KMS-11 (cell line): ENCODE results near the gene TMC8.

Source experiments
- H2AFZ ChIP-seq: fragments of 200-600 bp; sonication (generic); 2 replicates; pipeline ENCODE4 v1.6.1; 2016; ENCODE audit warnings: antibody characterized with exemption, mixed run types, low read depth
- H3K27ac ChIP-seq: fragments of 200-600 bp; sonication (generic); 2 replicates; pipeline ENCODE4 v1.6.1; 2016; ENCODE audit warnings: mild to moderate bottlenecking, mixed run types
- H3K27me3 ChIP-seq: fragments of 200-600 bp; sonication (generic); 2 replicates; pipeline ENCODE4 v1.6.1; 2017; ENCODE audit warnings: mild to moderate bottlenecking, low read depth, mixed run types, moderate library complexity; ENCODE audit not compliant: insufficient read depth
- H3K36me3 ChIP-seq: fragments of 200-600 bp; sonication (generic); 2 replicates; pipeline ENCODE4 v1.6.1; 2017; ENCODE audit warnings: mild to moderate bottlenecking, mixed run types; ENCODE audit not compliant: insufficient read depth
- H3K4me1 ChIP-seq: fragments of 200-600 bp; sonication (generic); 2 replicates; pipeline ENCODE4 v1.6.1; 2016; ENCODE audit warnings: mild to moderate bottlenecking, low read depth, mixed run types; ENCODE audit not compliant: poor library complexity, severe bottlenecking
- H3K4me2 ChIP-seq: fragments of 200-600 bp; sonication (generic); 2 replicates; pipeline ENCODE4 v1.7.0; 2016; ENCODE audit warnings: mild to moderate bottlenecking, mixed run types
- H3K4me3 ChIP-seq: fragments of 200-600 bp; sonication (generic); IDR thresholded peaks from 2 replicates; pipeline ENCODE4 v1.6.1; 2017; ENCODE audit warnings: low read depth, low read length, mixed read lengths; ENCODE audit not compliant: insufficient read depth
- H3K79me2 ChIP-seq: fragments of 200-600 bp; sonication (generic); 2 replicates; pipeline ENCODE4 v1.6.1; 2016; ENCODE audit warnings: low read depth, mixed run types; ENCODE audit not compliant: insufficient read depth
- H3K9ac ChIP-seq: fragments of 200-600 bp; sonication (generic); 2 replicates; pipeline ENCODE4 v1.6.1; 2016; ENCODE audit warnings: mild to moderate bottlenecking, mixed run types
- H4K20me1 ChIP-seq: fragments of 200-600 bp; sonication (generic); 2 replicates; pipeline ENCODE4 v1.6.1; 2016; ENCODE audit warnings: mild to moderate bottlenecking, mixed run types; ENCODE audit not compliant: insufficient read depth
- CTCF ChIP-seq: fragments of 200-600 bp; sonication (generic); conservative IDR thresholded peaks from 2 replicates; pipeline ENCODE4 v1.6.1; 2017; ENCODE audit warnings: low read depth, mild to moderate bottlenecking, antibody characterized with exemption, low read length, moderate library complexity, mixed read lengths

TMC8 gene

GRCh38 chr17:78184868-78185267, 54.3 kb downstream of the TMC8 start:
- Histone ChIP-seq H3K36me3 (no peaks in the 10 kb centered on the region), H3K27me3 (no peaks in the 10 kb centered on the region), H3K4me1 (peaks cover 83% of the 10 kb centered on the region), H3K4me2 (peak overlapping the region; percentile 91), H3K4me3 (no peak overlapping the region), H3K79me2 (peaks cover 86% of the 10 kb centered on the region), H3K27ac (no peak overlapping the region), H2AFZ (no peak overlapping the region), H3K9ac (no peak overlapping the region), H4K20me1 (no peaks in the 10 kb centered on the region)
- TF ChIP-seq CTCF, result no peak

- no peak for TF ChIP-seq CTCF
- peak overlapping the region; percentile 67; the same call in 1 of the 2 replicates for H3K9ac ChIP-seq
- H2AFZ ChIP-seq, result no peak overlapping the region
- peak overlapping the region; percentile 91 for H3K4me2 ChIP-seq
- no peak overlapping the region for H3K4me3 ChIP-seq
- H3K36me3 ChIP-seq, result peaks cover 1% of the 10 kb centered on the region; the same call in 1 of the 2 replicates
- no peaks in the 10 kb centered on the region for H4K20me1 ChIP-seq
- peaks cover 71% of the 10 kb centered on the region for H3K4me1 ChIP-seq
- H3K27ac ChIP-seq, result peak overlapping the region; percentile 12; the same call in 1 of the 2 replicates
- peaks cover 92% of the 10 kb centered on the region for H3K79me2 ChIP-seq
- H3K27me3 ChIP-seq, result no peaks in the 10 kb centered on the region
Observed at GRCh38 chr17:78185981-78186691, 55.6 kb downstream of the TMC8 start.

GRCh38 chr17:78186692-78187595, 56.4 kb downstream of the TMC8 start, which contains the start of the genes AFMID and TK1:
AFMID (plus strand) TSS chr17:78187362; CDS start chr17:78187371, 9 bp downstream.
TK1 (minus strand) TSS chr17:78187052; CDS start chr17:78186994, 58 bp downstream.
- Histone ChIP-seq H3K27ac (peak within 1 kb of the TSS; percentile 38; the same call in 1 of the 2 replicates), H3K4me2 (peak within 1 kb of the TSS; percentile 91), H3K4me3 (no peak within 1 kb of the TSS), H3K36me3 (peaks cover 8% of the 10 kb centered on the region; the same call in 1 of the 2 replicates), H3K4me1 (peaks cover 63% of the 10 kb centered on the region), H2AFZ (peak within 1 kb of the TSS; percentile 55; the same call in 1 of the 2 replicates), H4K20me1 (no peaks in the 10 kb centered on the region), H3K9ac (peak within 1 kb of the TSS; percentile 67; the same call in 1 of the 2 replicates), H3K79me2 (peaks cover 92% of the 10 kb centered on the region), H3K27me3 (no peaks in the 10 kb centered on the region)
- TF ChIP-seq CTCF, result peak; percentile 87
